CD4-positive, alpha-beta T cell treated with Interleukin-6 for 4 hours (primary cell): ENCODE data around the gene COQ9.
"Not testable (repeated sequence)": the region's sequence is repeated elsewhere in the genome, so short reads cannot be mapped to it uniquely, and the experiment has no call there.

ENCODE experiments used
- DNase-seq: peaks from one replicate; pipeline ENCODE4 v3.0.0-alpha.2; 2020; ENCODE audit warnings: mixed read lengths

COQ9 gene

DNA sequence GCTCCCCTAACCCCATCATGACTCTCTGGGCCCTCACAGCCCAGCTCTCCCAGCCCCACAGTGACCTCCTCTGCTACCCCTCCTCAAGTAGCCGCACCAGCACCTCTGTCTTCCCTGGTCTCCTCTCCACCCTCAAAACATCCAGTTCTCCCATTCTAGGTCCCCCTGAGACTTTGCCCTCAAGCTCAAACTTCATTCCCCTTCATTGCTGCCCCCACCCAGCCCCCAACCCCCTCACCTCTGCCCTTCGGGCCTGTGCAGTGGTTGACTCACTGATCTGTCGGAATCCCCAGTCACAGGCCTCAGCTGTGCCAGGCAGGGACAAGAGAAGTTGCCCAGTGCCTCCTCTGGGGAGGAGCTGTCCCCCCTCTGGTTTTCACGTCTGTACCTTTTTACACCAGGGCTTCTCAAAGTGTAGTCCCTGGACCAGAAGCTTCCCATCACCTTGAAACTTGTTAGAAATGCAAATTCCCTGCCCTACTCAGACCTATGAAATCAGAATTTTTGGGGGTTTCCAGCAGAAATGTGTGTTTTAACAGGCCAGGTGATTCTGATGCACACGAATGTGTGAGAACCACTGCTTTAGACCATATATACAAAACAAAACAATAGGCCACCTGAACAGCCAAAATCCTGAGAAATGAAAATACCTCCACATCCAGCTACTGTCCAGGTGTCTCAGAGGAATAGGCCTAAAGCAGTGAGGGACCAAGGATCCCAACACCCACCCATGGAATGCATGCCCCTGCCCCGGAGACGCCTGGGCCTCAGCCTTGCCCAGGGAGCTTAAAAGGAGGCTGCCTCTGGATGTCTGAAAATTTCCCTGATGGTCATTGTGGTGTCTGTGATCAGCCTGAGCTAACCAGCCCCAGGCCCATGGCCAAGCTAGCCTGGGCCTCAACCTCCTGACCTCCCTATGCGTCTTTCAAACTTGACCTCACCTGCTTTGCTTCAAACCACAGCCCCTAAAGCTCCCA, 39.9 kb downstream of the COQ9 start:
- DNase-seq, result no peak

DNA sequence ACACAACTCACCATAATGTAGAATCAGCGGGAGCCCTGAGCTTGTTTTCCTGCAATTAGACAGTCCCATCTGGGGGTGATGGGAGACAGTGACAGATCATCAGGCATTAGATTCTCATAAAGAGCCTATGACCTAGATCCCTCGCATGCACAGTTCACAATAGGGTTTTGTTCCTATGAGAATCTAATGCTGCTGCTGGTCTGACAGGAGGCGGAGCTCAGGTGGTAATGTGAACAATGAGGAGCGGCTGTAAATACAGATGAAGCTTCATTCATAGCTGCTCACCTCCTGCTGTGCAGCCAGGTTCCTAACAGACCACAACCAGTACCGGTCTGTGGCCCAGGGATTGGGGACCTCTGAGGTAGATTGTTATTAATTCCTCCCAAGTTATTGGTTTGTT, 42.0 kb downstream of the COQ9 start:
- DNase-seq, result no peak

DNA sequence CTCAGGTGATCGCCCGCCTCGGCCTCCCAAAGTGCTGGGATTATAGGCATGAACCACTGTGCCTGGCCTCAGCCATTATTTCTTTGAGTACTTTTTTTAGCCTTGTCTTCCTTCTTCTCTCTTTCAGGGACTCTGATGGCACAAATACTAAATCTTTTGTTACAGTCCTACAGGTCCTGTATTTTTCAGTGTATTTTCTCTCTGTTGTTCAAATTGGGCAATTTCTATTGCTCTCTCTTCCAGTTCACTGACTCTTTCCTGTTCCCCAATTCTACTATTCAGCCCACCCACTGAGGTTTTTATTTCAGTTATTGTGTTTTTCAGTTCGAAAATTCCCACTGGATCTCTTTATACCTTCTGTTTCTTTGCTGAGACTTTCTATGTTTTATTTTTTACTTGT, 46.5 kb downstream of the COQ9 start:
- no peak for DNase-seq

DNA sequence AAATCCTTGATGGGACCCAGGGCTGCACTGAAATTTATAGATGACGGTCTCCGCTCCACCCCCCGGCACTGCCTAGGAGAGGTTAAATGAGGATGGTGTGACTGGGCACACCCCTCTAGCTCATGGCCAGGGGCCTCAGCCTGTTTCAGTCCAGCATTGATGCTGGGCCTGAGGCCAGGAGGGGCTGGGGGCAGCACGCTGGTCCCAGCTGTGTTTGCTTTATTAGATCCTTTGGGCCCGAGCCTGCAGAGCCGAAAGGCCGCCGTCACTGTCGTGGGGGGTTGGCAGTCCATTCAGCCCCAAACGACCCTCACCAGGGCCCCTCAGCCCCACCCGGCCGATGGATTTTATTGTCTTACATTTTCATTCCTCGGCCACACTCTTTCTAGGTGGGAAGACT, 49.8 kb downstream of the COQ9 start:
- no peak for DNase-seq

DNA sequence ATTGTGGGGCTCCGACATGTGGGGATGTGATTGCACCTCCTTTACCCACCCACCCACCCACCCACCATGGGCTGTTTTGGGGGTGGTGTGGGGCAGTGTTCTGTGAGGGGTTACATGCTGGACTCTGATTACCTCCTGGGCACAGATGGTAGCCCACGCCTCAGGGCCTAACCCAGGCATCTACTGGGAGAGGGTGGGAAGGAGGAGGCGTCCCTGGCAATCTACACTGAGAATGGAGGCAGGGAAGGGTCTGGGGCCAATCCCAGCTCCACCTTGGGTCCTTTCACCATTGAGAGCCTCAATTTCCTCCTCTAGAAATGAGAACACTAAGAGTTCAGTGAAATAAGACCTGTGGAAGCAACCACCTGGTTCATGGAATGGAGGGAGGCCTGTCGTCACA, 50.8 kb downstream of the COQ9 start:
- DNase-seq, result no peak

DNA sequence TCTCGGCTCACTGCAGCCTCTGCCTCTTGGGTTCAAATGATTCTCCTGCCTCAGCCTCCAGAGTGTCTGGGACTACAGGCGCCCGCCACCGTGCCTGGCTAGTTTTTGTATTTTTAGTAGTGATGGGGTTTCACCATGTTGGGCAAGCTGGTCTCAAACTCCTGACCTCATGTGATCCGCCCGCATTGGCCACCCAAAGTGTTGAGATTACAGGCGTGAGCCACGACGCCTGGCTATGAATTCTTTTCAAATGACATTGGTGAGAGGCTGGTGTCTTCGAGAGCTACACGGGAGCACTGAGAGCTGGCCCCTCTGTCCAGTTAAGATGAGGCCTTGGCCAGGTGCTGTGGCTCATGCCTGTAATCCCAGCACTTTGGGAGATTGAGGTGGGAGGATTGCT, 52.7 kb downstream of the COQ9 start:
- not testable (repeated sequence) for DNase-seq

DNA sequence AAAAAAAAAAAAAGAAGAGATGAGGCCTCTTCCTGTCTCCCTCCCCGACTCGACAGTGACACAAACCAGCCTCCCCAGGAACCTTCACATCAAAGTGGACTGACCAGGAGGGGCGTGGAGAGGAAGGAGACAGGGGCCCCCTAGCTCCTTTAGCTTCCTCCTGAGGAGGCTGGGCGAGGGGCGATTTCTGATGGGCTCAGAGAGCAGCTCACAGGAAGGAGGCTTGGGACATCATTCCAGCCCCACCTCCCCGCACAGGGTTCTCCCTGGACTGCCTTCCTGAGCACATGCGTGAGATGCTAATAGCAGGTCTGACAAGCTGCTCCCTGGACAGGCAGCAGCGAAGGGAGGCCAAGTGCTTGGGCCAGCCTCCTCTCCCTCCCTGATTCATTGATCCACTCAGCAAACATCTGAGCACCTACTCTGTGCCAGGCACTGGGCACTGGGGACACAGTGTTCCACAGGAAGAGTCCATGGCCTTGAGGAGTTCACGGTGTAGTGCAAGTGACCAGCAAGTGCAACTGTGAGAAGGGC, 53.4 kb downstream of the COQ9 start:
- DNase-seq, result peak; percentile 27

DNA sequence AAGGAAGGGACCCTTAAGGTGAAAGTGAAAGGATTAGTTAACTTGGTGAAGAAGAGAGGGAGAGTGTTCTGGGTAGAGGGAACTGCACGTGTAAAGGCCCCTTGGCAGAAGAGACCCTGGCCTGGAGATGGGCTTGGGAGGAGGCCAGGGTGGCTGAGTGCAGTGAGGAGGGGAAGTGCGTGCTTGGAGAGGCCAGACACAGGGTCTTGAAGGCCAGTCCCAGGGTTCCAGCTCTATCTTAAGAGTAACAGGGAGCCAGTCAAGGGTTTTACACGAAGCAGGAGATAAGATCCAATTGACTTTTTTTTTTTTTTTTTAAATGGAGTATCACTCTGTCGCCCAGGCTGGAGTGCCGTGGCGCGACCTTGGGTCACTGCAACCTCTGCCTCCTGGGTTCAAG, 54.2 kb downstream of the COQ9 start:
- DNase-seq, result no peak

DNA sequence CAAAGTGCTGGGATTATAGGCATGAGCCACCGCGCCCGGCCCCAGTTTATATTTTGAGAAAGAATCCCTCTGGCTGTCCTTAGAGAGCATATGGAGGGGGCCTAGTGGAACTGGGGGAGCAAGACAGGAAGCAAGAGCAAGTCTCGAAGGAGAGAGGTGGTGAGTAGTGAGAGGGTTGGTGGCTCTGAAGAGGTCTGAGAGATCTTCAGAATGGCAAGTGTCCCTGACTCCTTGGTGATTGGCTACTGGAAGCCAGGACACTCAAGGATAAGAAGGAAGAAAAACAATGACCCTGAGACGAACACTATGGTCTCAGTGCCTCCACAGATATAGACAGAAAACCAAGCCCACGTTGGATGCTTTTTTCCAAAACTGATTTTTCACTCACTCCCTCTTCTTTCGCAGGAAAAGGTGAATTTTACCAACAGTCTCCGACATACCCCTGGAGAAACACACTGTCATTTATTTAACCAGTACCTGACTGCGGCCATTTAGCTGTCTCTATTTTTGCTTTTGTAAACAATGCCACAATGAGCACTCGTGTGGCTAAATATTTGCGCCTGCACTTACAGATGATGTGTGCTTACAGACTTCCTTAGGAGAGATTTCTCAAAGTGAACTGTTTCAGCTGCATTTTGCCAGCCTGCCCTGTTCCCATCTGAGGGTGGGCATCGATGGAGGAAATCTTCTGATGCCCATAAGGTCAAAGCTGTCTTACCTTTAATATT, 54.9 kb downstream of the COQ9 start:
- DNase-seq, result no peak

DNA sequence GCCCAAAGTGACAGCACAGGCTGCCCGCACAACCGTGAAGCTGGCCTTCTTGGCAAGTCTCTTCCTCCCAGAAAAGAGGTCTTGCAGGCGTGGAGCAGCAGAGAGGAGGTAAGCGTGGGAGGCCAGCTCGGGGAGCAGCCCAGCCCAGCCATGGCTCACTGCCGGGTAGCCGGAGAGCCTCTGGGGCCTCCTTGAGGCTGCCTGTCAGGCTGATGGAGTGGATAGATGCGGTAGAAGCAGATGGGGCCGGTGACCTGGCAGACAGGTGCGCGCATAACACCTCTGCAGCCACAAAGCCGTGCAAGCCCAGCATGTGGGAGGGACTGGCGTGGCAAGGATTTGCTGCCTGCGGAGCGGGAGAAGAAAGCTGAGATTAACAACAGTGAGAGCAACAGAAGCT, 56.1 kb downstream of the COQ9 start:
- no peak for DNase-seq

DNA sequence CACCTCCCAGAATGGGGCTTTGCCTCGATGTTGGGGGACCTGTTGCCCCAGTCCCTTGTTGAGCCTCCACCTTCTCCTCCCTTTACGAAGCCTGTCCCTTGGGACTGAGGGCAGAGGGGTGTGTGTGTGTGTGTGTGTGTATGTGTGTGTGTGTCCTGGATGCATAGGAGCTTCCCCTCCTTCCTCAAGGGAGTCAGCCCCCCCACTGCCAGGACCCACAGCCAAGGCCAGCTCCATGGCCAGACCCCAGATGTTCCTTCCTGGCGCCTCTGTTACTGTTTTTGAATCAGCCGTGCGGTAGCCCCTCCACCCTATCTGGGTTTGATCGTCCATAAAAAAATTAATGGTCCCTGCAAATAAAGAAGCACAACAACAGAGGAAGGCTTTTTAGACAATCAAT, 56.7 kb downstream of the COQ9 start:
- no peak for DNase-seq

DNA sequence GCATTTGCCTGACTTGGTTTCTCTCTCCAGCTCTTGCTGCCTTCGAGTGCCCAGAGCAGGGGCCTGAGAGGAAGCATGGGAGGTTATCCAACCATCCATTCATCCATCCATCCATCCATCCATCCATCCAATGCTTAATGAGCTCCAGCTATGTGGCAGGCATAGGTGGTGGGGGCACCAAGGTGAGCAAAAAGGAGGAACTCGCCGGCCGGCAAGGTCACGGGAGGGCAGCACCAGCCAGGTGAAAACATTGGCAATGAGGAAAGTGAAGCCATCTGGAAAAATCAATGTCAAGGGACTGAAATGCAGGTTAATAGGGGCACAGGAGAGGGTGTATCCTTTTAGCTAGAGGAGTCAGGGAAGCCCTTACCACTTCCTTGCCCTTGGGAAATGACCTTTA, 57.2 kb downstream of the COQ9 start:
- DNase-seq, result no peak

DNA sequence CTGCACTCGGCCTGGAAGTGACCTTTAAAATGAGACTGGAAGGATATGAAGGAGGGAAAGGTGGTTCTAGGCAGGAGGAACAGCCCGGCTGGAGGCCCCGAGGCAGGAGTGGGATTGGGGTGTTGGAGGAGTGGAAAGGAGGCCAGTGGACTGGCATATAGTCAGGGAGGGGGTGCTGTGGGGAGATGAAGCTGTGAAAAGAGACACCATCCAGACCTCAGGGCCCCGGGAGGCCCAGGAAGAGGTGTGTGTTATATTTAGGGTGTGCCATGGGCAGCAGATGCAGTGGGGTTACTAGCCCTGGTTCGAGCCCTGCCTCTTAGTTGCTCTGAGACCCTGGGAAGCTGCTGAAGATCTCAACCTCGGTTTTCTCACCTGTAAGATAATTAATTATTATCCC, 57.9 kb downstream of the COQ9 start:
- no peak for DNase-seq

DNA sequence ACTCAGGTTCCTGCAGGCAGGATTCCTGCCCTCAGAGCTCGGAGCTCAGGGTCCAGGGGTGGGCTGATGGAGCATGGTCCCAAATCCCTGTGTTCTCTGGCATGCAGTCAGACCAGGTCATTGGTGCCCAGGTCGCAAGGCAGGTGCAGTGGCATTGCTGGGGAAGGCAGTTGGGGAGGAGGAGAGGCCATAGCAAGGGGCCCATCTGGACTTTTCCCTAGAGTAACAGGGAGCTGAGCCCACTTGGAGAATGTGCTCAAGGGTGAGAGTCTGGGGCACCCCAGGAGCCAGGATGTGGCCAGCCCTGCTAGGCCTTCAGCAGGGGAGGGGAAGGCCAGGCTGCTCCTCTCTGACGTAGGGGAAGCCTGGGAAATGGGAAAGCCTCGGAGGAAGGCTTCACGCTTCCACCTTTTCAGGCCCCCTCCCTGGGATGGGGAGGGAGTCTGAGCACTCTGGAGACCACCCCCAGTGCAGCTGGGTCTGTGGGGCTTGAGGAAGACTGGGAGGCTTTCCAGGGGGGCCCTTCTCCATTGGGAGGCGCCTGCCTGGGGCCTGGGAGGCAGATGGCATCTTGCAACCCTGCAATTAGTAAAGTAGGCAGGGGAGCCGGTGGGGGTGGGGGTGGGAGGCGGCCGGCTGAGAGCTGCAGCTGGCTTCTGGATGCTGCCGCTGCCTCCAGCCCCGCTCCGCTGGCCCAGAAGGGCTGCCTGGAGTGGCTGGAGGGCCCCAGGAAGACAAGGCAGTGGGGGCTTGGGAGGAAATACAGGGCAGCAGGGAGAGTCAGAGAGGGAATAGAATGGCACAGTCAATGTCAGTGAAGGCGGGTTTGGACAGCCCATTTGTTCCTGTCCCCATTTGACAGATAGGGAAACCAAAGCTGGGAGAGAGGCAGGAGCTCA, 60.1 kb downstream of the COQ9 start:
- DNase-seq, result no peak

DNA sequence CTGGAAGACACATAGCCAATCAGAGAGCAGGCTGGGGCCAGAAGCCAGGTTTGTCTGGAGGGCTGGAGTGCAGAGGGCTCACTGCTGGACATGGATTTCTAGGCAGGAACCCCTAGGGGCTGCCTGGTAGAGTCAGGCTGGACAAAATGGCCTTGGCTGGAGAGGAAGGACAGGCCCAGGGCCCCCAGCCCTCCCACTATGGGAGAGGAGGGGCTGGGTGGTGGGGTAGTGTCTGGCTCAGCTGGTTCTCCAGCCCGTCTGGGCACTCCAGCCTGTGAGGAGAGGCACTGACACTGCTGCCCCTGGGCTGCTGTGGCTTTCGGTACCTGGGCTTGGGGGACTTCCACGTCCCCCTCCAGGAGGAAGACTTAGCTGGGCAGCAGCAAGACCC, 60.8 kb downstream of the COQ9 start:
- no peak for DNase-seq

DNA sequence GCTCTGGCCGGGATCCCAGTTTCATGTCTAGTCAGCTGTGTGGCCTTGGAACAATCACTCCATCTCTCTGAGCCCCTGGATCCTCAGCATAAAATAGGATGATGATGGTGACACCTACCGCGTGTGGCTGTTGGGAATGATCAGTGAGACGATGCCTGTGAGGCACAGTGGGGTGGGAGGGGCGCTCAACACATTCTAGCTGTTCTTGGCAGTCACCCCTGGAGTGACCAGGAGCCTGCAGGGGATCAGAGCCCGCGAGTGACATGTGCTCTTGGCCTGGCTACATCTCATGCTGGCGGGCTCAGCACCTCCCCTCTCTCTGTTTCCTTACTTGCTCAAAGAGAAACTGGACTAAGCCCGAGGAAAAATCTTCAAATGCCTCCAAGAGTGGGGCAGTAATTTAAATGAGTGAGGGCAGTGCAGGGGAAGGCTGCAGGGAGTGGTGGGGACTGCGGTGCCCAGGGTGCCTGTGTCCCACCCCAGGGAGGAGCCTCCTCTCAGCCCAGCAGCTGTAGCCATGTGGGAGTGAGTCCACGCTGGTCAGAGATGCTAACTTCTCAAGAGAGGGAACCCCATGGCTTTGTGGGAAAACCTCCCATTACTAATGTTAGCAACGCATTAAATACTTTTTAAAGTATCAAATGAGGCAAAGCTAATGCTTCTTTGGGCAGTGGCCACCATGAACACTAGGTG, 62.1 kb downstream of the COQ9 start:
- DNase-seq, result no peak

DNA sequence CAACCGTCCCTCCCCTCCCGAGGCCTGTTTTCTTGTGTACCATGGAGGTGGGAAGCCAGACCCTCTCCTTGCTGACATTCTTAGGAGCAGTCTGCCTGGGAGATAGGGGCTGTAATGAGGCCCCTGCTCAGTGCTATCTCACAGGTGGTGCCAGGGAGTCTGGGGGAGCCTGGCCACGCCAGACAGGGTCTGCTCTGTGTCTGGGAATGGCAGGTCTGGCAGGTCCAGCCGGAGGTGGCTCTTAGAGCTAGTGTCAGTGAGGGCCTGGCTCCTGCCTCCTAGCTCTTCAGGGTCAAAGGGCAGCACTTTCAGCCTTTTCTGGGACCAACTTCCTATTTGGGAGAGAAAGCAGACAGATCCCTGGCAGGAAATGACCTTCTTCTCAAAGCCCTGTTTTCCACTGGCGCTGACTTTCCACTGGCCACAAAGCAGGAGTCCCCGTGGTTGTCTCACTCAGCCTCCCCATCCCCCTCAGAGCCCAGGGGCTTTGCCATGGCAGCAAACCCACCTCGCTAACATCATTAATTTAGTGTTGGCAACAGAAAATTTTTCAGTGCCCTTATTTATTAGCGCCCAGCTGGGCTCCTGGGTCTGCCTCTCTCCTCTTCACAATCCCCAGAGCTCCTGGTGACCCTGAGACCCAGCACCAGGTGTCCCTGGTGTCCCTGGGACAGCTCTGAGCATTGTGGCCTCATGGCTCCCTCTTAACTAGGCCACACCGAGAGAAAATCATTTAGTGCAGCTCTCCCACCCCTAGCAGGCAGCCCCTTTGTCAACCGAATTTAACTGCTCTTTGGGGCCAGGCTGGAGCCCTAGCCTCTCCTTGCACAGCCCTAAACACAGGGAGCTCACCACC, 63.0 kb downstream of the COQ9 start:
- no peak for DNase-seq
